K562 (cell line): ENCODE results near the gene LATS2. TPM values are rescaled to one million over a fixed set of nuclear protein-coding genes. Genes with fewer than 3 reads are reported as not detected.
A peak's percentile ranks its signal among the peaks of the same experiment; 100 is the strongest.

Source experiments
- ATAC-seq: fragments of 200-7000 bp; cut with Tn5 transposase; 3 replicates; pipeline ENCODE4 v1.9.1; 2020; ENCODE audit warnings: moderate library complexity
- BruUV-seq: library from RNA; stranded (reverse); fragments of 400-500 nt; replicated peaks from 2 replicates; lab custom pipeline; 2021; lab: Mats Ljungman, UMichigan
- CTCF ChIA-PET: fragments of 300-600 bp; formaldehyde crosslinking; extraction: SDS; loops from one replicate; lab custom pipeline; 2021; ENCODE audit warnings: low intra/inter-chr PET ratio; lab: Yijun Ruan, JAX
- POLR2A ChIA-PET: fragments of 300-600, 350-650 bp; sonication (Branson Sonifier 250); formaldehyde crosslinking; extraction: SDS; loops from one replicate; lab custom pipeline; 2021; ENCODE audit warnings: antibody characterized with exemption, inconsistent platforms; lab: Yijun Ruan, JAX
- DNase-seq, 4 experiments: peaks; one replicate each; pipeline versions ENCODE4 v3.0.0 to v3.0.0-alpha.2; 2011 to 2018; ENCODE audit warnings: low spot score in 3 of 4, mixed read lengths in 3 of 4; ENCODE audit errors: extremely low read depth in 1 of 4
- FAIRE-seq: peaks from 2 replicates; lab custom pipeline; 2011; peaks lifted over from hg19 to GRCh38; lab: Jason Lieb, UNC
- H2AFZ ChIP-seq: 2 replicates; pipeline ENCODE4 v1.6.0; 2011; ENCODE audit warnings: low read depth, low read length, control low read depth, inconsistent platforms
- H3K27ac ChIP-seq: fragments of 200-600 bp; 3 replicates; pipeline ENCODE4 v1.8.0; 2011; ENCODE audit warnings: low read depth, mild to moderate bottlenecking, control low read depth, inconsistent platforms, low read length, moderate library complexity, mixed read lengths; ENCODE audit errors: extremely low read depth
- H3K27me3 ChIP-seq, 2 experiments: fragments of 300-600 bp in 1 of 2; 2 replicates in 1 of 2; 3 replicates in 1 of 2; pipeline versions ENCODE4 v1.6.0 to v1.8.0; 2011; ENCODE audit warnings: inconsistent platforms in 2 of 2, low read length in 2 of 2, mild to moderate bottlenecking in 1 of 2, mixed read lengths in 1 of 2, moderate library complexity in 1 of 2; ENCODE audit not compliant: control insufficient read depth in 2 of 2, insufficient read depth in 2 of 2
- H3K36me3 ChIP-seq: fragments of 300-600 bp; 3 replicates; pipeline ENCODE4 v1.8.0; 2011; ENCODE audit warnings: mild to moderate bottlenecking, low read length, inconsistent platforms; ENCODE audit not compliant: control insufficient read depth, insufficient read depth
- H3K4me1 ChIP-seq, 2 experiments: fragments of 200-600 bp in 1 of 2; replicated peaks in 1 of 2; 2 replicates in 1 of 2; 3 replicates in 1 of 2; pipeline versions ENCODE4 v1.5.1 to v1.8.0; 2011; ENCODE audit warnings: inconsistent platforms in 2 of 2, low read length in 2 of 2, mild to moderate bottlenecking in 1 of 2, mixed read lengths in 1 of 2, moderate library complexity in 1 of 2; ENCODE audit not compliant: control insufficient read depth in 2 of 2, insufficient read depth in 2 of 2
- H3K4me2 ChIP-seq: 2 replicates; pipeline ENCODE4 v1.6.1; 2011; ENCODE audit warnings: low read length, control low read depth, inconsistent platforms, mixed read lengths; ENCODE audit not compliant: insufficient read depth
- H3K4me3 ChIP-seq: fragments of 200-600 bp; sonication (generic), shearing (Covaris generic); 2 replicates; pipeline ENCODE4 v1.5.1; 2016; ENCODE audit warnings: control low read depth, inconsistent platforms
- H3K79me2 ChIP-seq: fragments of 200-600 bp; 3 replicates; pipeline ENCODE4 v1.8.0; 2011; ENCODE audit warnings: low read length, inconsistent platforms; ENCODE audit not compliant: control insufficient read depth, insufficient read depth
- H3K9ac ChIP-seq, 2 experiments: 2 replicates each; pipeline versions ENCODE4 v1.6.0 to v1.6.1; 2011; ENCODE audit warnings: low read depth in 2 of 2, low read length in 2 of 2, control low read depth in 1 of 2, inconsistent platforms in 1 of 2, mild to moderate bottlenecking in 1 of 2, mixed read lengths in 1 of 2; ENCODE audit not compliant: insufficient read depth in 1 of 2
- H3K9me1 ChIP-seq: one replicate; pipeline ENCODE4 v1.6.0; 2011; ENCODE audit warnings: inconsistent platforms, mild to moderate bottlenecking, low read length, moderate library complexity; ENCODE audit not compliant: control insufficient read depth, insufficient read depth
- H3K9me3 ChIP-seq: replicated peaks from 2 replicates; pipeline ENCODE4 v1.5.1; 2011; ENCODE audit warnings: low read depth, low read length, inconsistent platforms; ENCODE audit not compliant: control insufficient read depth, insufficient read depth
- H4K20me1 ChIP-seq: replicated peaks from 2 replicates; pipeline ENCODE4 v1.6.1; 2011; ENCODE audit warnings: low read length, inconsistent platforms, mixed read lengths; ENCODE audit not compliant: control insufficient read depth, insufficient read depth
- FUS ChIP-seq: fragments of 200-400 bp; formaldehyde crosslinking; optimal IDR thresholded peaks from 2 replicates; pipeline ENCODE3; 2017; ENCODE audit warnings: low read depth, low read length
- HNRNPL ChIP-seq: fragments of 200-400 bp; formaldehyde crosslinking; IDR thresholded peaks from 2 replicates; pipeline ENCODE4 v1.6.1; 2017; ENCODE audit warnings: low read depth, mild to moderate bottlenecking, low read length
- PML ChIP-seq: IDR thresholded peaks from 2 replicates; pipeline ENCODE4 v1.6.1; 2012; ENCODE audit warnings: low read length, inconsistent platforms
- POLR2H ChIP-seq: IDR thresholded peaks from 2 replicates; pipeline ENCODE4 v1.6.1; 2016; ENCODE audit warnings: missing genetic modification characterization, low read depth, mild to moderate bottlenecking, control low read depth, missing compliant biosample characterization, moderate library complexity
- SPI1 ChIP-seq: IDR thresholded peaks from 2 replicates; pipeline ENCODE4 v1.6.1; 2011; ENCODE audit warnings: low read depth, low read length, control low read depth, borderline replicate concordance
- SRF ChIP-seq, 2 experiments: fragments of 250-450, 450-650 bp in 1 of 2; sonication (Bioruptor Pico) in 1 of 2; sonication (generic) in 1 of 2; formaldehyde crosslinking; IDR thresholded peaks; 2 replicates each; pipeline versions ENCODE4 v1.5.0 to v1.5.1; 2020 to 2022; ENCODE audit warnings: mild to moderate bottlenecking in 1 of 2, missing genetic modification reagents in 1 of 2
- ZNF217 ChIP-seq: sonication (generic); formaldehyde crosslinking; IDR thresholded peaks from 2 replicates; pipeline ENCODE4 v1.8.0; 2022; ENCODE audit warnings: mild to moderate bottlenecking, missing genetic modification reagents
- ZNF445 ChIP-seq: fragments of 250-450 bp; sonication (Bioruptor Pico); IDR thresholded peaks from 2 replicates; pipeline ENCODE4 v1.4.0; 2020; ENCODE audit warnings: low read depth, mild to moderate bottlenecking, moderate library complexity
- WGBS: fragments of 100-300 bp; shearing (Covaris generic); methylation state at CpG from one replicate; pipeline ENCODE4 v1.1.6; 2016; ENCODE audit warnings: low coverage, mixed read lengths; ENCODE audit not compliant: insufficient coverage; ENCODE audit errors: missing lambda C conversion rate; 5-methylcytosine and 5-hydroxymethylcytosine counted together
- in situ Hi-C: fragments of 300-500 bp; cut with MboI; formaldehyde crosslinking; loops from 4 replicates; pipeline ENCODE4 v1.15.0; 2018; ENCODE audit warnings: inconsistent platforms, mixed read lengths
- intact Hi-C: fragments of 100-400 bp; cut with micrococcal nuclease; formaldehyde crosslinking; loops from 2 replicates; pipeline ENCODE4 v1.14.2; 2022
- polyA plus RNA-seq, 8 experiments: library from polyadenylated mRNA; depleted of rRNA in 4 of 8; stranded (reverse) in 5 of 8; unstranded in 3 of 8; fragments of >200 nt; fragmentation: Nextera tagmentation in 2 of 8; fragmentation: Illumina TruSeq in 1 of 8; extraction: Ambion mirVana in 2 of 8; extraction: Trizol in 1 of 8; gene quantifications; 2 replicates each; pipeline versions ENCODE4 v1.2.1 to v1.2.3, GENCODE V29; 2011 to 2014; ENCODE audit warnings: inconsistent platforms in 1 of 8, missing spikeins in 1 of 8
- total RNA-seq, 7 experiments: library from RNA; depleted of rRNA in 6 of 7; stranded (reverse); fragments of >200 nt in 6 of 7; fragmentation: Illumina TruSeq in 2 of 7; extraction: Trizol in 2 of 7; gene quantifications; 2 replicates each; pipeline versions ENCODE4 v1.2.1 to v1.2.3, GENCODE V29; 2011 to 2021; ENCODE audit warnings: low replicate concordance in 1 of 7
- TF ChIP-seq, protein P1 (sequence below): fragments of 250-450 bp; sonication (Bioruptor Pico); IDR thresholded peaks from 2 replicates; pipeline ENCODE4 v1.8.0; 2021; ENCODE audit warnings: mild to moderate bottlenecking, moderate library complexity

LATS2 gene
- total and polyA plus RNA-seq, 9 of the 15 experiments (the other 6 are each of a cell fraction or from before 2014, with no cell fraction given): 0.18 to 3.7 (median 0.76) TPM

DNA sequence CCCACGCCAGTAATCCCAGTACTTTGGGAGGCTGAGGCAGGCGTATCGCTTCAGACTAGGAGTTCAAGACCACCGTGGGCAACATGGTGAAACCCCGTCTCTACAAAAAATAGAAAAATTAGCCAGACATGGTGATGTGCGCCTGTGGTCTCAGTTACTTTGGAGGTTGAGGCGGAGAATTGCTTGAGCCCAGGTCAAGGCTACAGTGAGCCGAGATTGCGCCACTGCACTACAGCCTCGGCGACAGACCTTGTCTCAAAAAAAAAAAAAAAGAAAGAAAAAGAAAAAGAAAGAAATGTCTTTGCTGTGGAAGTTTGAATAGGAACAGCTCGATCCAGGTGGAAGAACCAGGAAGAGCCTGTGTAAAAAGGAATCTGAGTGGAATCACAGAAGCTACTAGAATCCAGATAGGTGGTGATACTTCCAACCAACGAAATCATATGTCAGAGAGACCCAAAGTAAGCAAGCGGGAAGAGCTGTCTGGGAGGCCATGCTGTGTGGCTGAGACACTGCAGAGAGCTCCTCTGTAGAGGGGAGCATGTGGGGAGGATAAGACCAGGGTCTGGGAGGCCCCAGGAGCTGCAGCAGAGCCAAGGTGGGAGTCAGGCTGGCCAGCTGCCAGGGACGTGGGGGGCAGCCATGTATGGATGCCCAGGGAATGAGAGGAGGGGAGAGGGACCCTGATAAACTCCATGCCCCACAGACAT, 21.1 kb downstream of the LATS2 start (continued):
- TF ChIP-seq, protein P1, sequence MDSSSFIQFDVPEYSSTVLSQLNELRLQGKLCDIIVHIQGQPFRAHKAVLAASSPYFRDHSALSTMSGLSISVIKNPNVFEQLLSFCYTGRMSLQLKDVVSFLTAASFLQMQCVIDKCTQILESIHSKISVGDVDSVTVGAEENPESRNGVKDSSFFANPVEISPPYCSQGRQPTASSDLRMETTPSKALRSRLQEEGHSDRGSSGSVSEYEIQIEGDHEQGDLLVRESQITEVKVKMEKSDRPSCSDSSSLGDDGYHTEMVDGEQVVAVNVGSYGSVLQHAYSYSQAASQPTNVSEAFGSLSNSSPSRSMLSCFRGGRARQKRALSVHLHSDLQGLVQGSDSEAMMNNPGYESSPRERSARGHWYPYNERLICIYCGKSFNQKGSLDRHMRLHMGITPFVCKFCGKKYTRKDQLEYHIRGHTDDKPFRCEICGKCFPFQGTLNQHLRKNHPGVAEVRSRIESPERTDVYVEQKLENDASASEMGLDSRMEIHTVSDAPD (CRISPR knock-in tag): no peak
- TF ChIP-seq ZNF217: no peak
- TF ChIP-seq POLR2H (tag): no peak
- TF ChIP-seq PML: no peak
- no peak for TF ChIP-seq HNRNPL
- TF ChIP-seq FUS: no peak
- TF ChIP-seq SRF (CRISPR knock-in tag; IDR thresholded peaks at IDR 0.05): no peak

DNA sequence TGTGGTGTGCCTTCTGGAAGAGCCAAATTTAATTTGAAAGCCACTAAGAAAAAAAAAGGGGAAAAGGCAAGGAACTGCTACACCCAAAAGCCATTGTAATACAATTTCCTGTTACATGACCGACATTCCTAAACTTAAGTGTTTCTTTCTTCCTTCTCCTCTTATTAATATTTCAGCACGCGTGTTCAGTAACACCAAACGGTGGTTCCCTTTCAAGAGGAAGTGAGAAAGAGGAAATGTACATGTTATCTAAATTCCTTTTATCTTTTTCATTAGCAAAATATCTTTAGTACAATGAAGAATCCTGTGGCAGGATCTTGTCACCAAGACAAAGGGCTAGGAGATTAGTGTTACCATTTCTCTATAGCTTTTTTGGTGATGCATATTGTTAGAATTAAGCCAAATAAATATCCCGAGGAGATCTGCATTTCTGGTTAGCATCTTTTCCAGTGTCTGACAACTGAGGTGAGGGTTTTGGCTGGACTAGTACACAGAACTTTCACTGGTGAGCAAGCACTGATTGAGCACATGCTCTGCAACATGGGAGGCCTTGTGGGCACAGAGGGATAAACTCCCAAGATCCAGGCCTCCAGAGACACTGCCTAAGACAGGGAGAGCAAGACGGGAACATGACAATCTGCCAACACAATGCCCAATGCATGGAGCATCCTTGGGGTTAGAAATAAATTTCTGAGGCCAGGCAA, 22.1 kb downstream of the LATS2 start:
- no peak for FAIRE-seq
- Histone ChIP-seq H3K27ac (no peak overlapping the region), H4K20me1 (no peaks in the 10 kb centered on the region; the same call in 1 of the 2 replicates), H3K36me3 (no peaks in the 10 kb centered on the region), H3K9me3 (no peaks in the 10 kb centered on the region), H3K4me3 (no peak overlapping the region), H3K4me2 (no peak overlapping the region), H3K9me1 (no peaks in the 10 kb centered on the region), H3K27me3 (0 out of 5 replicates have a peak, but pooled peaks cover 0 to 2% of the 10 kb centered on the region in 2 experiments), H2AFZ (no peak overlapping the region), H3K79me2 (no peaks in the 10 kb centered on the region), H3K4me1 (peaks cover 0 to 3% of the 10 kb centered on the region in 2 experiments; a peak in 2 of 5 replicates), H3K9ac (no peak overlapping the region)
- 47% methylated on average over 5 of the region's 6 CpGs for WGBS
- no TSS peak for BruUV-seq
- DNase-seq: no peak
- in situ Hi-C loops (no loop called here), intact Hi-C loops (no loop called here)
- ATAC-seq: no peak
- CTCF ChIA-PET: no interaction called here
- TF ChIP-seq ZNF445 (no peak), SPI1 (peak; percentile 46; the same call in 1 of the 2 replicates)
- POLR2A ChIA-PET: no interaction called here
